Activated gamma-delta T cell treated with Interleukin-2 at 50 U/mL for 16 hours (primary cell): Measurements from ENCODE around the gene KMT2E.

ENCODE experiments used
- DNase-seq: peaks from one replicate; pipeline ENCODE4 v3.0.0-alpha.2; 2020

KMT2E gene

DNA sequence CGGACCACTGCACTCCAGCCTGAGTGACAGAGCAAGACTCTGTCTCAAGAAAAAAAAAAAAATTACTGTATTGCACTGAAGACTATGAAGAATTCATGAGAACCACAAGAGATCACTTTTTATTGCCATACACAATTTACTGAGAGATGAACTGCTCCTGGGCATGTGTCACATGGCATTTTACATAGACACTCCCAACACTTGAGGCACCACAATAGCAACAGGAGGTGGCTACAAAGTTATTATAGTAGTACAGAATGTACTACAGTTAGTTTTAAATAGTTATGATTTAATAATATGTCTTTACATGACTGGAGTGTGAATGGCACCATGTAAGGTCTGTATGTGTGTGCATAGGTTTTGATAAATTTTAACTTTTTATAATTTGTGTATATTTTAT lies 70.6 kb downstream of the KMT2E start:
- DNase-seq: no peak

DNA sequence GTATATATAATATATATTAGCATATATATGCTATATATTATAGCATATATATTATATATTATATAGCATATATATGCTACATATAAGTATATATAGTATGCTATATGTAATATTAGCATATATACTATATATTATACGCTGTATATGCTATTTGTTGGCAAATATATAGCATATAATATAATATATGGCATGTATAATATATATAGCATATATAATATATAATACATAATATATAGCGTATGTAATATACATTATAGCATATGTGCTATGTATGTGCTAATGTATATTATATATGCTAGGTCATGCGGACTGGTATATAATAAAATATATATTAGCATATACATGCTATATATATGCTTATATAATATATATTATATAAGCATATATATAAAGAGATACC lies 72.8 kb downstream of the KMT2E start:
- no peak for DNase-seq

DNA sequence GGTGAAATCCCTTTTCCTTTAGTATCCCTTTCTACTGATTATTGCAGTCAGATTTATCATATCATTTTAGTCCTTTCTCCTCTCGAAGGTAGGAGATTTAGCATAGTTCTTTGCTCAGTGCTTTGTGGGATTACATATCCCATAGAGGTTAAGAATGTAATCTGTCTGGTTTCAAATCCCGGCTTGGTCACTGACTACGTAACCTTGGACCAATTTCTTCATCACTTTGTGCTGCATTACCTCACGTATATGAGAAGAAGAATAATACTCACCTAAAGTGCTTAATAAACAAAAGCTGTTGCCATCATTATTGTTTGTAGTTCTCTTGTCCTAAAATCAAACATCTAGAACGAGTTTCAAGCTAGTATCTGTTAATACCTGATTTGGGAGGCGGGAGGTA lies 74.0 kb downstream of the KMT2E start:
- no peak for DNase-seq

DNA sequence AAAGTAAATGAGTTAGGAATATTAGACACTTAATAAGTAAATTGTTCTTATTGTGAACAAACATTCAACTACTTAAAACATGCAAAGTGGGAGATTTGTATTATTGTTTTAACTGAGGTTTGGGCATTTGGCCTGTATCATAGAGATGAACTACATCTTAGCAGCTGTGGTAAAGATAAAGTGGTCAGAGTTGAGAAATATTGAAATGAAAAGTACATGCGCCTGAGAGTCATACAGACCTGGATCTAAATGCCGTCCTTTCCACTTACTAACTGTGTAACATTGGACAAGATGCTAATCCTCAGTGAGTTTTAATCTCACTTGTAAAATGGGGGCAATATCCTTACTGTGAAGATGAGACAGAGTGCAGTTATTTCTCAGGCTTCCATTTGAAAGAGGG lies 74.5 kb downstream of the KMT2E start:
- no peak for DNase-seq

DNA sequence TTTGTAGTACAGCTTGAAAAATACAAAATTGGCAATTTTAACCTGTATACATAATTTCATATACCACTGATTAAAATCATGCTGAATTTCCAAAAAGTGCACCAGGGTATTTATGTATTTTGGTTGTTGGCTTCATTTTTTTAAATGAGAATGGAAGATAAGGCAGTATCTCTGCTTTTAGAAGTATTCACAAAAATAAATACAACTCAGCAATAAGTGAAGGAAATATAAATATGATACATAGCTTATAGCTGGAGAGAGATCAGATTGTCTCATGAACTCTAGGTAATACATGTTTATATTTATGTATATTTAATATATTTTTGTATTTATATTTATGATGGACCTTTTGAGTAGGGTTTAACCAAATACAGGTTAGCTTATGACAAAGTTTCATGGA lies 81.0 kb downstream of the KMT2E start:
- no peak for DNase-seq

DNA sequence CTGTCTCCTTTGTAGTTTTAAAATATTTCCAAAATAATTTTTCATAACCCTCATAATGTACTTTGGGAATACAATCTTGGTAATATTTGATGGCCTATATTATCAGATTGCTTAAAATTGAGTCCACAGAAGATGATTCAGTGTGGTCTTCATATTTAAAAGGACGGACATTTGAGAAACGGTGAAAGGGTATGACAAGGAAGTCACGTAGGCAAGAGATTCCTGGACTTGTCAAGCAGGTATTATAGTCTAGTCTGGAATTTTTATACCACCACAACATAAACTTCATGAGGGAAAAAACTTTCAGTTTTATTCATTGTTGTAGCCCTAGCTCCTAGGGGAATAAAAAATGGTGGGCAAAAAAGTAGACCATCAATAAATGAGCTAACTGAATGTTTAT lies 82.3 kb downstream of the KMT2E start:
- no peak for DNase-seq

DNA sequence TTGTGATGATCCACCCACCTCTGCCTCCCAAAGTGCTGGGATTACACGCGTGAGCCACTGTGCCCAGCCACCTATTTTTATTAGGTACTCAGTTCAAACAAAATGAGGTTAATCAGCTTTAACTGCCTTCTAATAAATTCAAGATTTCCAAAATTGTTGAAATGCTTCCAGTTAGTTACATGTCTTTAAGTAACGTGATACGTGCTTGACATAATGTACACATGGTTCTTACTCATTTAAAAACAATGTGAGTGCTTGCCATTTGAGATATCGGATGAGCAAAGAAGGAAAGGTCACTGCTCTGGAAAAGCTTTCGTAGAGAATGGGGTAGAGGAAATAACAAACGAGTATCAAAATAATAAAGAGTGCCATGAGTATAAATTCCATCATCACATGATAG lies 83.6 kb downstream of the KMT2E start:
- no peak for DNase-seq

DNA sequence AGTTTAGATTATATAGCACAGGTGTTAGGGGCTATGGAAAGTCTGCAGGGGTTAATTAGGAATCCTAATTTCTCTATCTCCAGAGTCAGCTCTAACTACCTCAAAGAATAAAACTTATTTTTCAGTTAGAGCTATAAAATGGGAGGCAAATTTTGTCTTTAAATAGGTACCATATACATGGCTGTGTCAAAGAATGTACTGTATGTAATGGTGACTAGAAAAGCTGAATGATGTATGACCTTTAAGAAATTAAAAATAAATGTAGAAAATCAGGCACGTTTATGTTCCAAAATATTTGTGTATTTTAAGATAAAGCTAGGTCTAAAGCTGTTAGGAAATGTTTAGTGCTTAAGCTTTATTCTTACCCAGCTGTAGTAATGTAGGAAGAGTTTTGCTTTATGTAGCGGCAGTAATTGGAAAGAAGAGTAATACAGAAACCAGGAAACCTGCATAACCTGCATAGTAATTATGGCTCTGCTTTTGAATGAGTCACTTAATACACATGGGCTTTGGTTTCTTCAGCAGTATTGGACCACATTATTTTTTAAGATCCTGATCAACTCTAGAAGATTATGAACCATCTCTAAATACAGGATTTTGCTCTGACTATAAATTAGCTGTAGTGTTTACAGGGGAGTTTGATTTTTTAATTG lies 85.0 kb downstream of the KMT2E start:
- DNase-seq: no peak

DNA sequence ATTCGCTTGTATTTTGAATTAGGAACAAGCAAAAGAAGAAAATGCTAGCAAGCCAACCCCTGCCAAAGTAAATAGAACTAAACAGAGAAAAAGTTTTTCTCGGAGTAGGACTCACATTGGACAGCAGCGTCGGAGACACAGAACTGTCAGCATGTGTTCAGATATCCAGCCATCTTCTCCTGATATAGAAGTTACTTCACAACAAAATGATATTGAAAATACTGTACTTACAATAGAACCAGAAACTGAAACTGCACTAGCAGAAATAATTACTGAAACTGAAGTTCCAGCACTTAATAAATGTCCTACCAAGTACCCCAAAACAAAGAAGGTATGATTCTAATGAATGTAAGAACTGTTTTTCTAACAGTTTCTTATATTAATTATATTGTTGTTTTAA lies 87.9 kb downstream of the KMT2E start:
- no peak for DNase-seq

DNA sequence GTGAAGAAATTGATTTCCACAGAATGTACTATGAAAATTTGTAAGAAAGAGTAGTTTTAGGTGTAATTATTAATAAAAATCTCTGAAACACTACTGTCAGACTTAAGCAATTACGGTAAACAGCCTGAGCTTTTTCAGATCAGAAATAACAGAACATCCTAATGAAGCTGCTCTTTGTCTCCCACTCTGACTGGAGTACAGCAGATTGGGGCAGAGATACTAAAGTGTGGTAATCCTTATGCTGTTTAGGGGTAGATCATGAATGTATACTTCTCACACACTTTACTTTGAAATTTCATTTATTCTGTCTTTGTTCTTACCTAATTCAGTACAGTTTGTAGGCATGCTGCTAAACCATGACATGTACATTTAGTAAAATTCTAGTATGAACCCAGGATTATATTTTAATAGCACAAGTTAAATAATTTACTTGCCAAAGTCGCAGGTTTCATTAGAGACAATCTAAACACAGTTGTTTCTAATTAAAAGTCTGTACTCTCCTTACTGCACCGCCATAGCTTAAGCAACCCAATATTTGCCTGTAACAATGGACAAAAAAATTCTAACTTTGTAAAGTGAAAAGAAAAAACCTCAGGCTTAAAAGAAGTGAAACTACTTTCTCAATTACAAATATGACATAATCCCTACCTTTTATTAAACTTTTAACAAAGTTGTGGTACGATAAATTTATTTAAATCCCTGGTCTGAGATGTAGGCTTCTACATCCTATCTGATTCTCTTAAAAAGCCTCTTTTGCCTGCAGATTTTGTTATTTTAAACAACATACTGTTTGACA lies 88.8 kb downstream of the KMT2E start:
- DNase-seq: no peak

DNA sequence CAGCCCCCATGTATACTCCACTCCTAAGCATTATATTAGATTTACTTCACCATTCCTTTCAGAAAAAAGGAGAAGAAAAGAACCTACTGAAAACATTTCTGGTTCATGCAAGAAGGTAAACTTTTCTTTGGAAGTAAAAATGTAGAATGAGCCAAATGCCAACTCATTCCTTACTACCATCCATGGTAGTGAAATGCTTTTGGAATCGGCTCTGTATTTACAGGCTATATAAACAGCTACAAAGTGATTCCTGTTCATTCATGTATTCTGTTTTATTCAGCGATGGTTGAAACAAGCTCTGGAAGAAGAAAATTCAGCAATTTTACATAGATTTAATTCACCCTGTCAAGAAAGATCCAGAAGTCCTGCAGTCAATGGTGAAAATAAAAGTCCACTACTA lies 91.6 kb downstream of the KMT2E start:
- no peak for DNase-seq

DNA sequence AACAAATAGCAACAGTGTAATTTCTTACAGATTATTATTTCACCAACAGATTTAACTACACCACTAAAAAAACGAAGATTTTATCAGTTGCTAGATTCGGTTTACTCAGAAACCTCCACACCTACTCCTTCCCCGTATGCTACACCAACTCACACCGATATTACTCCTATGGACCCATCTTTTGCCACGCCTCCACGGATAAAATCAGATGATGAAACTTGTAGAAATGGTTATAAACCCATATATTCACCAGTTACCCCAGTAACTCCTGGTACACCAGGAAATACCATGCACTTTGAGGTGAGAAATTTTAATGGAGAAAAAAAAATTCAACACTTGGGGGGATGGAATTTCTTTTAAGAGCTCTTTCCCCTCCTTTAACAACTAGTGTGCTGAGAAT lies 92.5 kb downstream of the KMT2E start:
- DNase-seq: no peak

DNA sequence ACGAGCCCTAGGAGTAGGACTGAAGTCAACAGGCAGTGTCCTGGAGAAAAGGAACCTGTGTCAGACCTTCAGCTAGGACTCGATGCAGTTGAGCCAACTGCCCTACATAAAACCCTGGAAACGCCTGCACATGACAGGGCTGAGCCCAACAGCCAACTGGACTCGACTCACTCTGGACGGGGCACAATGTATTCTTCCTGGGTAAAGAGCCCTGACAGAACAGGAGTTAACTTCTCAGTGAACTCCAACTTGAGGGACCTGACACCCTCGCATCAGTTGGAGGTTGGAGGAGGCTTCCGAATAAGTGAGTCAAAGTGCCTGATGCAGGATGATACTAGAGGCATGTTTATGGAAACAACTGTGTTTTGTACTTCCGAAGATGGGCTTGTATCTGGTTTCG lies 93.5 kb downstream of the KMT2E start:
- DNase-seq: no peak

DNA sequence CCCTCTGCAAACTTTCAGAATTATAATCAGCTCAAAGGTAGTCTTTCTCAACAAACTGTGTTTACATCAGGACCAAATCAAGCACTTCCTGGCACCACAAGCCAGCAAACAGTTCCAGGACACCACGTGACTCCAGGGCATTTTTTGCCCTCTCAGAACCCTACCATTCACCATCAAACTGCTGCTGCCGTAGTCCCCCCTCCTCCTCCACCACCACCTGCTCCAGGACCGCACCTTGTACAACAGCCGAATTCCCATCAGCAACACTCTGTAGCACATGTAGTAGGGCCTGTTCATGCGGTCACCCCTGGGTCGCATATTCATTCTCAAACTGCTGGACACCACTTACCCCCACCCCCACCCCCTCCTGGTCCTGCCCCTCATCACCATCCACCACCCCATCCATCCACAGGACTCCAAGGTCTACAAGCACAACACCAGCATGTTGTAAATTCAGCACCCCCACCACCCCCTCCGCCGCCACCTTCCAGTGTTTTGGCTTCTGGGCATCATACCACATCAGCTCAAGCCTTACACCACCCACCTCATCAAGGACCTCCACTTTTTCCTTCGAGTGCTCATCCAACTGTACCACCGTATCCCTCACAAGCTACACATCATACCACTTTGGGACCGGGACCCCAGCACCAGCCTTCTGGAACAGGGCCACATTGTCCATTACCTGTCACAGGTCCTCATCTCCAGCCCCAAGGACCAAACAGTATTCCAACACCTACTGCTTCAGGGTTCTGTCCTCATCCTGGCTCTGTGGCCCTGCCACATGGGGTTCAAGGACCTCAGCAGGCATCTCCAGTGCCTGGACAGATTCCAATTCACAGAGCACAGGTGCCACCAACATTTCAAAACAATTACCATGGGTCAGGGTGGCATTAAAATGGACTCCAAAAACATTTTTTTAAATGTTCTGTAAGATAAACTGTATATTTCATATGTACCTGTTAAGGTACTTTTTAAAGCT lies 98.7 kb downstream of the KMT2E start:
- no peak for DNase-seq

DNA sequence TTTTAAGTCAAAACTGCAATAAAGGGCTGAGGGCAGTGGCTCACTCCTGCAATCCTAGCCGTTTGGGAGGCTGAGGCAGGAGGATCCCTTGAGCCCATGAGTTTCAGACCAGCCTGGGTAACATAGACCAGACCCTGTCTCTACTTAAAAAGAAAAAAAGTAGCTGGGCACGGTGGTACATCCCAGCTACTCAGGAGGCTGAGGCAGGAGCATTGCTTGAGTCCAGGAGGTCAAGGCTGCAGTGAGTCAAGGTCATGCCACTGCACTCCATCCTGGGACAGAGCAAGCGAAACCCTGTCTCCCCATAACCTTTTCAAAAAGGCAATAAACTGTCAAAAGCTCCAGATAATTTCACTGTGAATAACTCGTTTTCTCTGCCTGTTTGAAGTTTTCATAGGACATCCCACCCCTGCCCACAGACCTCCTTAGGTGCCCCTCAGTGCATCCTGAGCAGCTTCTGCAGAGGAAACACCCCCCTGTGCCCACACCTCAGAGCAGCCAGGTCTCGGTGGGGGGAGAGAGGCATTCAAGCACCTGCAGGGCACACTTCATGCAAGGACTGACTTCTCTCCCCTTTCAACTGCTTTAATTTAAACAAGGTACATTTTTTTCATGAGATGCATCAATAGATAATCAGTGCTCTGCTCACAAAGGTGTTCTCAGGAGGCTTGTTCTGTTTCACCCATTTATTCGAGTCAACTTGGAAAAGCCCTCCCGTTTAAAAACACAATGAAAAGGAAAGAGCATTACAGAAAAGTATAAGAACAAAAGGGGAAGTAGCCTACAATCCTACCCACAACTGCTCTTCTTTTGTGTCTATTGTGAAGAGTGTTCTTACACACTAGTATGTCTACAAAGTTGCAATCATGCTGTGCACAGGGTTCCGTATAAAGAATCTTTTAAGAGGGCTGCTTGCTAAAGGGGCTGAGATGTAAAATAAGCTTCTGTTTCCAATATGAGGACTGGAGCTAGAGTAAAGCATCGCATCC lies 104.9 kb downstream of the KMT2E start:
- no peak for DNase-seq

DNA sequence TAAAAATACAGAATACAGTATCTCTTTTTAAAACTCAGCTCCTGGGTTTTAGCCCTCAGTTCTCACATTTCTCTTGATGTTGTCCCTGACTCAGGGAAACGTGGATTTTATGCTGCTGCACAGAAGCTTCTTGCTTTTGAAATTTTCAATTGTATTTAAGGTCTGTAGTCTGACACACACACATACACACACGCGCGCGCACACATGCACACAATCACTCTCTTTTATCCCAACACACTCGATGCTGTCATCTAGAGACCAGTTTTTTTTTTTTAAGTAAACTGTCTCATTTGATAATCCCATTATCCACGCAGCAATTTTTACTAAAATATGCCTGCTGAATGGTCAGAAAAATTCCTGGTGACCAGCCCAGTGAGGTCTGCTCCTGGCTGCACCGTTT lies 108.6 kb downstream of the KMT2E start:
- DNase-seq: no peak

DNA sequence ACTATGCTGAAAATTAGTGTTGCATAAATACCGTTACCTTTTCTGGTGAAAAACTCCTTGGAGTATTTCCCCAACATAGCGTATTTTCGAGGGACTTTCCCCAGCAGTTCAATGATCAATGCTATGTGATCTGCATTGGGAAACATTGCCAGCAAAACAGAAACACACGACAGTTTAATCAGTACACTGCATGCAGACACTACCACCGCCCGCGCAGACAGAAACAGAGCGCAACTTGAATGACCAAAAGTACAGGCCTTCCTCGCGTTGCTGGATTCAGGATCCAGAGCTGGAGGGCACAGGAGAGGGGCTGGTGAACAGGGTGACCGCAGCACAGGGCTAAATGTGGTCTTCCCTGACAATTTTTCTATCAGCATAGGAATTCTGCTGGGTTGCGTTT lies 111.7 kb downstream of the KMT2E start:
- no peak for DNase-seq

DNA sequence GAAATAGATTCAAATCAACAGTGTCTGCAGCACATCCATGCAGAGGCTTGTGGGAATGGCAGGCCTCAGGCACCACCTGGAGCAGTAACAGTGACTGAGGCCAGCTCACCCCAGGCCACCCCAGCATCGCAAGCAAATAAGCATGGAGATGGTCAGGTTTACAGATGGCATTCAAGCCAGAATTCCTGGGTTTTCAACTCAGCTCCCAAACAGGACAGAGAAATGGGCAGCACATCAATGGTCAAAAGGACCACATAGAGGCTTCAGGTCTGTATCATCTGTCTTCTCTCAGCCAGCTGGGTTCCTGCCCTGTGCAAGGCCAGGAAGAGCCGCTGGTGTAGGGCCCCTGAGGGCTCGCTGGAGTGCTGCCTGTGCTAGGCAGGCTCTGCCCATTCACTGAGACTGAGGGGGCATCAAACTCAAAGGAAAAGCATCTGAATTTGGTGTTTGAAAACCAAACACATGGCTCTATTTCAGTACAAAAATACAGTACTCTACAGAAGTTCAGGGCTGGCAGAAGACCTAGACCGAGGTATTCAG lies 112.5 kb downstream of the KMT2E start:
- DNase-seq: no peak

DNA sequence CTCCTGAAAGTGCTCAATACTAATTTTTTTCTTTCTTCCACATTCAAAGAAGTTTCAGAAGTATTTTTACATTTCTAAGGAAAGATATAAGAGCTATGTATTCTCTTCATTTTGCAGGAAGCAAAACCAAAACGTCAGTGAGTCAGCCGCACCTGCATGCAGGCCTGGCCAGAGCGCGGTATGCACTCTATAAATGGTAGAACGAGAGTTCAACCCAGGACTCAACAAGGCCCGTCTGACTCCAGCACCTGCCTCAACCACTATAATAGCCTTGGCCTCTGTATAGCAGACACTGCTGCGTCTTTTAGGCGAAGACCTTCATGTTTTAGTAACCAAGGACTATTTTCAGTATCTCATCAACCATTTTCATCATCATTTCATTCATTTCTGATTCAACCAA lies 113.2 kb downstream of the KMT2E start:
- no peak for DNase-seq

DNA sequence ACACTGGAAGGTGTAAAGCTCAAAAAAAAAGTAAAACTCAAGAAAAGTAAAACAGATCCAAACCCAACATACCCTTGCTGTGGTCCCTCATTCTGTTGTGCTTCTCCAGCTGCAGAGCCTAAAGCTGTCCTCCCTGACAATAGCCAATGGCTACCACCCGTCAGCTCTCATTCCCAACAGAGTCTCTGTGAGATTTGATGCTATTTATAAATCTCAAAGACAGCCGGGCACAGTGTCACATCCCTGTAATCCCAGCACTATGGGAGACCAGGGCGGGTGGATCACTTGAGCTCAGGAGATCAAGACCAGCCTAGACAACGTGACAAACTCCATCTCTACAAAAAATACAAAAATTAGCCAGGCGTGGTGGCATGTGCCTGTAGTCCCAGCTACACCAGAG lies 116.0 kb downstream of the KMT2E start:
- no peak for DNase-seq

DNA sequence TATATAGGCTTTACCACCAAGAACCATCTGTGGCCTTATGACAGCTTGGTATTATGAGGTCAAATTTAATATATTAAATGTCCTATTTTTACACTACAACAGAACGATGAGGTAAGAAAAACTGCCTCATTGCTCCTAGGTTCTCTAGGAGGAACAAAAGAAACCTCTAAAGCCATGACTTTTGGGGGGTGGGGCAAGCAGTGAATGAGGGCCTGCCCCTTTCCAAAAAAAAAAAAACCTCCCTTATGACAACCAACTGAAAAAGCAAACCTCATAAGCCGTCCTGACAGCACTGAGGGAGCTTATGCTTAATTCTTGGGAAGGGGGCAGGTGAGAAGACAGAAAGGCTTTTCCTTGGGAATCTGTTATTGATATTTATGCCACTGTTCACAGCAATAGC lies 116.6 kb downstream of the KMT2E start:
- DNase-seq: no peak

DNA sequence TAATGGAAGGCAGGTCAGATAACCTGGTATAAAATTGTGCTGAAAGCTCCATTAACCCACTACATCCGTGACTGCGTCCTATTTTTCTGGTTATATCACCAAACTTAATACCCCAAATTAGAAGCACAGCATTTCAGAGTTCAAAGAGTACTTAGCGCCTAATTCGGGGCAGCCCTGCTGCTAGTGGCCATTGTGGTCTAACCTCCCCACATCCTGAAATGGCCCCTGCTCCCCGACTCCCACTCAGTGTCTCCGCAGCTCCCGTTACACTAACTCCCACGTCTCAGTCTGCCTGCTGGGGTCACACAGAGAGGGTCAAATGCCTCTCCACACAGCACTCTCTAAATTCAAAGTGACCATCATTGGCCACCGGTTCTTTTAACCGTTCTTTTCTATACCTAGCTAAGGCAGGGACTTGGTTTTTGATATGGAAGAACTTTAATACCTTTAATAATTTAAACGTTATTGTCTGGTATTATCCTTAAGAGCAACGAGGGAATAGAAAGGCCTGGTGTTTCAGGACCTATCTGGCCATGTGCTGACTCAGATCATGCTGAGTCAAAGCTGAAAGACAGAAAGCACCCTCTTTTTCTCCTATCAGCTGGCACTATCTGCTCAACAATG lies 117.1 kb downstream of the KMT2E start:
- no peak for DNase-seq
